Amniotic epithelial cell (primary cell): ENCODE data around the gene MEMO1.

Experiments
- DNase-seq: peaks from one replicate; pipeline ENCODE4 v3.0.0-alpha.2; 2010; ENCODE audit warnings: low read depth

The MEMO1 gene

GRCh38 chr2:31823558-31823957, 187.2 kb downstream of the MEMO1 start:
- DNase-seq = no peak

- DNase-seq = no peak
Measured at GRCh38 chr2:31822587-31822986, 188.2 kb downstream of the MEMO1 start.
